ENCODE measurements around the gene COA5.

DNA sequence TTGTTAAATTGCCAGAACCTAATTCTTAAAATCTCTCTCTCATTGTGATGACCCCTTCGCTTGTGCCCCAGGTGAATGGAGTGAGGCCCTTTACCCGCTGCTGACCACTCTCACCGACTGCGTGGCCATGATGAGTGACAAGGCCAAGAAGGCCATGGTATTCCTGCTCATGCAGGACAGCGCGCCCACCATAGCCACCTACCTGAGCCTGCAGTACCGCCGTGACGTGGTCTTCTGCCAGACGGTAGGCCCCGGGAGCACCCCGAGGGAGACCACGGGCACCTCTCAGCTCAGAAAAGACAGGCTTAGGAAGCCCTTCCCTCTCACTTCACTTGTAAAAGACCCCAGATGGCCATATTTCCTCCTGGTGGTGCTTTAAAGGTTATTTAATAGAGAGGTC is 44.9 kb downstream of the COA5 start:
- TF ChIP-seq CTCF (conservative IDR thresholded peaks at IDR 0.05; ENCODE audit: low read depth in 2 of 2) (no peak), EZH2 (IDR thresholded peaks at IDR 0.05; ENCODE audit: low read depth, unreplicated experiment) (no peak), REST (IDR thresholded peaks at IDR 0.05; ENCODE audit: unreplicated experiment) (no peak), EZH2phosphoT487 (IDR thresholded peaks at IDR 0.05; ENCODE audit: unreplicated experiment) (no peak), JUNB (IDR thresholded peaks at IDR 0.05; ENCODE audit: unreplicated experiment) (no peak)
